T-helper 1 cell treated with Interleukin-12 subunit alpha and Interleukin-12 subunit beta and Interleukin-4 antibody, amounts not matched to agents 30 μg/mL and 1 μg/mL, for 36 hours (primary cell): ENCODE results near the gene FGF10.

Experiments
- H3K27ac Mint-ChIP-seq: one replicate; pipeline ENCODE4 v1.8.0; 2021; ENCODE audit warnings: mild to moderate bottlenecking, mixed read lengths
- H3K27me3 Mint-ChIP-seq: one replicate; pipeline ENCODE4 v1.8.0; 2021; ENCODE audit warnings: low read depth, mixed read lengths
- H3K36me3 Mint-ChIP-seq: one replicate; pipeline ENCODE4 v1.8.0; 2021; ENCODE audit warnings: low read depth, mixed read lengths
- H3K4me1 Mint-ChIP-seq: one replicate; pipeline ENCODE4 v1.8.0; 2021; ENCODE audit warnings: low read depth, mixed read lengths
- H3K4me3 Mint-ChIP-seq: one replicate; pipeline ENCODE4 v1.8.0; 2021; ENCODE audit warnings: mild to moderate bottlenecking, moderate library complexity, mixed read lengths
- H3K9me3 Mint-ChIP-seq: one replicate; pipeline ENCODE4 v1.8.0; 2021; ENCODE audit warnings: mixed read lengths

The FGF10 gene

DNA sequence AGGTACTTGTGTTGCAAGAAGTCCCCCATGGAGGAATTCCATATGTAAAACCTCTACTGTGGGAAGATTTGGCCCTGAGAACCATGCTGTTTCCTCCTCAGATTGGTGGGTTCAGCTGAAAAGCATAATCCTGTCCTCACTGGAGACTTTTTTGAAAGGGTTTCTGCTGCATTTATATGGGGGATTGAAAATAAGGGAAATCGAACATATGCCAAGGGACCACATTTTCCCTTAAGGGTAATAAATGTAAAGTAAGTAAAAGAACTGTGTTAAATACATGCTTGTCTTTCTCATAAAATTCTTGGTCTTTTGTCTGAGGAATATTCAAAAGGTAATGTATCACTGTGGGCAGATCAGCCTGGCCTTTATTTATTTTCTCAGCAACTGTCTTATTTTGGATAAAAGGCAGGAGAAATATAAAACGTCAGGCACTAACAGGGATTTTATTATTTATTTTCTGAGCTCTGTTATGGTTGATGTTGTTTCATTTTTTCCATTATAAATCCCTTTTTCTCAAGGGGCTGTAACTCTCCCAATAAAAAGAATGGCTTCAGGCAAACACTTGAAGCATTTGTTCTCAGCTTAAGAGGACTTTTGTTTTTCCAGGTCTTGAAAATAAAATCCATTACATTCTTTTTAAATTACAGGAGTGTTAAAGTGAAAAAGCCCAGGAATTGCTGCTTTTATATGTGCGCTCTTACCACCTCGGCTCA is 131.4 kb downstream of the FGF10 start:
- H3K36me3 Mint-ChIP-seq = no peaks in the 10 kb centered on the region
- H3K4me3 Mint-ChIP-seq = no peak overlapping the region
- H3K27ac Mint-ChIP-seq = no peak overlapping the region
- H3K27me3 Mint-ChIP-seq = no peaks in the 10 kb centered on the region
- H3K4me1 Mint-ChIP-seq = no peaks in the 10 kb centered on the region
- H3K9me3 Mint-ChIP-seq = peaks cover 3% of the 10 kb centered on the region

- no peaks in the 10 kb centered on the region for H3K4me1 Mint-ChIP-seq
- no peaks in the 10 kb centered on the region for H3K9me3 Mint-ChIP-seq
- no peak overlapping the region for H3K27ac Mint-ChIP-seq
- no peaks in the 10 kb centered on the region for H3K27me3 Mint-ChIP-seq
- no peak overlapping the region for H3K4me3 Mint-ChIP-seq
- no peaks in the 10 kb centered on the region for H3K36me3 Mint-ChIP-seq
These were observed 132.0 kb downstream of the FGF10 start for GRCh38 chr5:44257221-44257620.
